ENCODE measurements around the gene EREG. TPM values are rescaled to one million over a fixed set of nuclear protein-coding genes. Genes with fewer than 3 reads are reported as not detected.

Gene EREG, protein sequence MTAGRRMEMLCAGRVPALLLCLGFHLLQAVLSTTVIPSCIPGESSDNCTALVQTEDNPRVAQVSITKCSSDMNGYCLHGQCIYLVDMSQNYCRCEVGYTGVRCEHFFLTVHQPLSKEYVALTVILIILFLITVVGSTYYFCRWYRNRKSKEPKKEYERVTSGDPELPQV
- under 1 TPM in 3 of 4 donors, not detected in 1; 0.07 to 0.36 (median 0.28) TPM for polyA plus RNA-seq (ENCODE audit: insufficient read length in 4 of 4)

GRCh38 chr4:74364652-74365491 is at the start of gene EREG:
Gene EREG, plus strand, starts transcription at chr4:74365145. Its CDS starts 164 bp downstream, at chr4:74365309.
- no peak for DNase-seq (ENCODE audit: low read depth in 4 of 4, low spot score in 2 of 4)

GRCh38 chr4:74315376-74315775 is 49.6 kb upstream of the EREG start:
- DNase-seq (ENCODE audit: low read depth in 4 of 4, low spot score in 2 of 4): no peak

GRCh38 chr4:74316397-74316796 is 48.5 kb upstream of the EREG start:
- no peak for DNase-seq (ENCODE audit: low read depth in 4 of 4, low spot score in 2 of 4)

DNA sequence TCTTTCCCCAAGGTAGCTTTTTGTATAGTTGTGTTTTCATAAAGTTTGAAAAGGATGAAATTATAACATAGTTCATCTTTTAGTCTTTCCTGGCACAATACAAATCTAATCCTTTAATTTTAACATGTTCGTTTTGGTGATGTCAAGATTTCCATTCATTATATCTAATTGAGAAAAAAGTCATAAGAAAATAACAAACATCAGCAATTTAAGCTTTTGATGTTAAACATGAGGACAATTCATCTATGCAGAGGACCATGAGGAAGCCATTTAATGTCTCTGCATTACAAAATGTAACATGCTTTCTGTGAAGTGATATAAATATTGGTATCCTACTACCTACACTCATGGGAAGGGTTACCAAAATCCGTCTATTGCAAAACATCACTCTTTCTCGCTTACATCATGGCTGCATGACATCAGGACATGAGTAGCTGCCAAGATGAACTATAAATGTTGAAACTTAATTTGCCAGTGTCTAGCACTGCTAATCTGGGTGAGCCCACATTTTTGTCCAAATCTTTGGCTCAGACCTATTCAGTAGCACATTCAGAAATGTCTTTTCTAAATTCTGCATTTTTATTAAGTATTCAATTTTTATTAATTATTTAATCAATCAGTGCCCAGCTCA is 47.2 kb upstream of the EREG start:
- no peak for DNase-seq (ENCODE audit: low read depth in 4 of 4, low spot score in 2 of 4)

DNA sequence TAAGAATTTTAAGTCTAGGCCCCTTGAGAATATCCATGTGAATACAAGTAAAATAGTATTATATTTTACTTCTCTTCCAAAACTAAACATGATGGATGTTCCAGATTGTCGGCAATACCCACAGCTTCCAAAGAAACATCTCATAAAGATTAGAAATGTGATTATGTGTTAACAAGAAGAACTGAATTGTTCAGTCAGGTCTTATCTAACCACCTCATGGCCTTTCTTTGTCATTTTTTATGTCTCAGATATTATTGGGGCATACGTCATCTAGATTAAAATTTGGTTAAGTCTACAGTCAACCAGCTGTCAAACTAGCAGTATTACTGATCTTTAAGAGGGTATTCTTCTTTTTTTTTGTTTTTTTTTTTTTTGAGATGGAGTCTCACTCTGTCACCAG is 46.7 kb upstream of the EREG start:
- no peak for DNase-seq (ENCODE audit: low read depth in 4 of 4, low spot score in 2 of 4)

DNA sequence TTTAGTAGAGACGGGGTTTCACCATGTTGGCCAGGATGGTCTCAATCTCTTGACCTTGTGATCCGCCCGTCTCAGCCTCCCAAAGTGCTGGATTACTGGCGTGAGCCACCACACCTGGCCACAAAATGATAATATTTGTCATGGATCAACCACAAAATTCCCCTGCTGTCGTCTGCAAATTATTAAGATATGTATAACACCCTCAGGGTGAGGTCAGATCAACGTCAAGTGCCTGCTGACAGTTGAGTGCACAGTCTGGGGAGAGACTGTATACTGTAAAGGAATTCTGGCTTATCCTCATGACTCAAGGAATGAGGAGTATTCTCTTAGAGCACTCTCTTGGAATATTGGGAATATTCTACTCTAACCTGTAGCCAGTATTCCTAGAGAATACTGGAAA is 45.5 kb upstream of the EREG start:
- no peak for DNase-seq (ENCODE audit: low read depth in 4 of 4, low spot score in 2 of 4)

GRCh38 chr4:74320559-74321118 is 44.3 kb upstream of the EREG start:
- DNase-seq (ENCODE audit: low read depth in 4 of 4, low spot score in 2 of 4): peak in 3 of 4 donors; percentile 6 to 25 (median 11)

- DNase-seq (ENCODE audit: low read depth in 4 of 4, low spot score in 2 of 4): no peak
These were observed 42.6 kb upstream of the EREG start for GRCh38 chr4:74322301-74322700.

- DNase-seq (ENCODE audit: low read depth in 4 of 4, low spot score in 2 of 4): no peak
These were observed 41.3 kb upstream of the EREG start for GRCh38 chr4:74323663-74324062.

- DNase-seq (ENCODE audit: low read depth in 4 of 4, low spot score in 2 of 4): no peak
These were observed 40.7 kb upstream of the EREG start for GRCh38 chr4:74324262-74324661.

- no peak for DNase-seq (ENCODE audit: low read depth in 4 of 4, low spot score in 2 of 4)
These were observed 39.1 kb upstream of the EREG start for GRCh38 chr4:74325886-74326285.

DNA sequence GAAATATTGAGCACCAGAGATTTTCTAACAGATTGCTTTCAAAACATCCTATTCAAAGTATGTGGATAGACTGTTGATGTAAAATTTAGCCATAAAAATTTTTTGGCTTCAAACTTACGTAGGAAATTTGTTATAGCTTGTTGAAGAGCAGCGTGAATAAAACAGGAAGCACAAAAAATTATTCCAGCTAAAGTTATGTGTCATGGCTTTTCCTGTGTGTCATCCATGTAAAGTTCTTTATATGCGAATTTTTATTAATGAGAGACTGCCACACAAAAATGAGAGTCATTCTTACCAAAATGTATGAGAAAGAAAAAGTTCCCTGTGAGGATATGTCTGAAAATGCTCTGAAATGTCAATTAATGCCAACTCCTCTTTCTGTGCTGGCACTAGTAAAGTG is 37.2 kb upstream of the EREG start:
- DNase-seq (ENCODE audit: low read depth in 4 of 4, low spot score in 2 of 4): no peak

DNA sequence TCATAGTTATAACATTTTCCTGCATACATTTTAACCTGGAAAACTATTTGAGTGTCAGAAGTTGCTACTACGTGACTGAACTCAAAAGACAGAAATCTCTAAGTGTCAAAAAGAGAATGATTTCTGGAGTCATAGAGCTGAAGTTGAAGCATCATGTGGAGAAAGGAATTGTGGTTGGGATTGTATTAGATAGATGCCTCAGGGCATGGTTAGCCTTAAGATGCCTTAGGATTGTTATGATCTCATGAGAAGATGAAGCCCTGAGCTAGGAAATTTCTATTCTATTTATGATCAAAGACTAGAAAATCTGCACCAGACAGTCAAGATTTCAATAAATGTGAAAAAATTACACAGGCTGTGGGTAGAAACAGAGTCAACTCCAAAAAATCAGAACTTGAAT is 36.4 kb upstream of the EREG start:
- no peak for DNase-seq (ENCODE audit: low read depth in 4 of 4, low spot score in 2 of 4)

- no peak for DNase-seq (ENCODE audit: low read depth in 4 of 4, low spot score in 2 of 4)
These were observed 35.6 kb upstream of the EREG start for GRCh38 chr4:74329307-74329706.

GRCh38 chr4:74330295-74330750 is 34.6 kb upstream of the EREG start:
- no peak for DNase-seq (ENCODE audit: low read depth in 4 of 4, low spot score in 2 of 4)

- DNase-seq (ENCODE audit: low read depth in 4 of 4, low spot score in 2 of 4): no peak
These were observed 33.7 kb upstream of the EREG start for GRCh38 chr4:74331252-74331651.

DNA sequence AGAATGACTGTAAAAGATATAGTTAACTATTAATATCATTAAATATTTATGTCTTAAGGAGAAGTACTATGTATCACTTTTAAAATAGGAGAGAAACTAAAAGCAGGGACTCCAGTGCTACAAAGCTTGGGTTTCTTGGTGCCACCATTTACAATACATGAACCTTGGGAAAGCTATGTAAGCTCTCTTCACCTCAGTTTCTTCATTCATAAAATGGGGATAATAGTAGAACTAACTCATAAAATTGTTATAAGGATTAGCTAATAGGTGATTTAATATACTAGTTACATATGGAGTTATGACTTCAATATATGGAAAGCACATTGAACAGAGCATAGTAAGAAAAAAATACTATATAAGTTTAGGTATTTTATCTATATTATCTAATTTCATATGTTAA is 33.0 kb upstream of the EREG start:
- DNase-seq (ENCODE audit: low read depth in 4 of 4, low spot score in 2 of 4): no peak

DNA sequence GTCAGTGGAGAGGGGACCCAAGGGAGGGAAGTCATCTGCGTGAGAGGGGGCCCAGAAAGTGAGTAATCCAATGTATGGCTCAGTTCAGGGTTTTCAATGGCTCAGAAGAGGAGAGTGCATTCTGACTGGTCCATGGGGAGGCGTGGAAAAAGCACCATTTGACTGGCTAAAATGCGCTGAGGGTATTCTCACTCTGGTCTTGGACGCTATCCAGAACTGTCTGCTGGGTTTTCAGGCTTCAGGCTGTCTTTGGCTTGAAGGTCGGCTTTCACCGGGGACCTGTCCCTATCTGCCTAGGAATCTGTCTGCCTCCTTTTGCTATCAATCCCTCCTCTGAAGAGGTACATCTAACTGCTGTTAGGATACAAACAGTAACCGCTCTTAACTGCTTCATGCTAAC is 30.3 kb upstream of the EREG start:
- no peak for DNase-seq (ENCODE audit: low read depth in 4 of 4, low spot score in 2 of 4)

DNA sequence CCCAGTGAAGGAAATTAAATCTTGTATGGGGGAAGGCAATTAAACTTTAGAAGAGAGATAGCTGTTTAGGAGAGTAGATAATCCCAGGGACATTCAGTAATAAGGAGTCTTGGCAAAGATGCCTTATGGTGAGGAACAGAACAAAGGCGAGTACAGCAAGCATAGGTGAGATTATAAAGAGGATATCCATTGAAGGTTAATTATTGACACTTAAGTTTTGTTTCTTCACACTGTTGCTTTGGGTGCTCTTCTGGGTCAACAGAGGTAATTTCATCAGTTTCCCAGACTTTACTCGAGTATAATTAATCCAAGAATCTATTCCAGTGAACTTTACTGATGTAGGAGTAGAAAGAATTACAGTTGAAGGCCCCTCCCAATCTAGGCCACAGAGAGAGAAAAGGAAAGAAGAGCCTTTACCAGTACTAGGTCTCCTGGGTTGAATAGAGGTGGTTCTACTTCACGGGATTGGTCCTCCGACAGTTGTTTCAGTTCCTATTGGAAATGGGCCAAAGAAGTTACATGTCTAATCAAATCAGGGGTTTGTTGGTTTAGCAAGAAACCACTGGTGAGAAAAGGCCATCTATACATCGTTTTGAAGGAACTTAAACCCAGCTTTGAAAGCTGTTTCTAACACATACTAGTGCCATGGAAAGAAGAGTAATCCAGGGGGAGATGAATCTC is 29.5 kb upstream of the EREG start:
- no peak for DNase-seq (ENCODE audit: low read depth in 4 of 4, low spot score in 2 of 4)

- no peak for DNase-seq (ENCODE audit: low read depth in 4 of 4, low spot score in 2 of 4)
These were observed 26.1 kb upstream of the EREG start for GRCh38 chr4:74338792-74339333.

All from left renal cortex interstitium (tissue), 4 donors.